GM18519 (cell line): ENCODE data around the gene PRKG1.
"Not testable (repeated sequence)": the region's sequence is repeated elsewhere in the genome, so short reads cannot be mapped to it uniquely, and the experiment has no call there.

Experiments used
- ATAC-seq: cut with Tn5 transposase; IDR thresholded peaks from one replicate; pipeline ENCODE4 v1.9.1; 2021; ENCODE audit warnings: mild to moderate bottlenecking, moderate library complexity; ENCODE audit not compliant: unreplicated experiment, low FRiP score

PRKG1 gene

GRCh38 chr10:51367127-51367526 lies 292.8 kb downstream of the PRKG1 start:
- ATAC-seq: no peak

GRCh38 chr10:51367694-51368093 lies 293.4 kb downstream of the PRKG1 start:
- no peak for ATAC-seq

- ATAC-seq: no peak
Measured at GRCh38 chr10:51368943-51369342, 294.7 kb downstream of the PRKG1 start.

GRCh38 chr10:51369903-51370302 lies 295.6 kb downstream of the PRKG1 start:
- no peak for ATAC-seq

GRCh38 chr10:51371743-51372142 lies 297.5 kb downstream of the PRKG1 start:
- no peak for ATAC-seq

GRCh38 chr10:51375790-51376189 lies 301.5 kb downstream of the PRKG1 start:
- no peak for ATAC-seq

- no peak for ATAC-seq
Measured at GRCh38 chr10:51377070-51377931, 303.0 kb downstream of the PRKG1 start.

GRCh38 chr10:51377932-51378599 lies 303.8 kb downstream of the PRKG1 start:
- ATAC-seq: no peak

- ATAC-seq: no peak
Measured at GRCh38 chr10:51382181-51382580, 307.9 kb downstream of the PRKG1 start.

- ATAC-seq: no peak
Measured at GRCh38 chr10:51384971-51385370, 310.7 kb downstream of the PRKG1 start.

GRCh38 chr10:51386248-51386885 lies 312.1 kb downstream of the PRKG1 start:
- ATAC-seq: no peak

- peak; percentile 90 for ATAC-seq
Measured at GRCh38 chr10:51389415-51390321, 315.4 kb downstream of the PRKG1 start.

- not testable (repeated sequence) for ATAC-seq
Measured at GRCh38 chr10:51393006-51393405, 318.7 kb downstream of the PRKG1 start.

GRCh38 chr10:51394039-51394438 lies 319.8 kb downstream of the PRKG1 start:
- ATAC-seq: no peak

- ATAC-seq: no peak
Measured at GRCh38 chr10:51397244-51397643, 323.0 kb downstream of the PRKG1 start.

- ATAC-seq: no peak
Measured at GRCh38 chr10:51397695-51398094, 323.4 kb downstream of the PRKG1 start.

GRCh38 chr10:51399840-51400239 lies 325.6 kb downstream of the PRKG1 start:
- ATAC-seq: no peak

GRCh38 chr10:51400392-51401096 lies 326.3 kb downstream of the PRKG1 start:
- no peak for ATAC-seq

- ATAC-seq: no peak
Measured at GRCh38 chr10:51403521-51403920, 329.2 kb downstream of the PRKG1 start.
